Fibroblast of skin of right biceps (primary cell): ENCODE measurements around the gene FGF12.
A peak's percentile ranks its signal among the peaks of the same experiment; 100 is the strongest.
"Not testable (repeated sequence)": the region's sequence is repeated elsewhere in the genome, so short reads cannot be mapped to it uniquely, and the experiment has no call there.

ENCODE experiments used
- DNase-seq: peaks from one replicate; pipeline ENCODE4 v3.0.0-alpha.2; 2013

The FGF12 gene

DNA sequence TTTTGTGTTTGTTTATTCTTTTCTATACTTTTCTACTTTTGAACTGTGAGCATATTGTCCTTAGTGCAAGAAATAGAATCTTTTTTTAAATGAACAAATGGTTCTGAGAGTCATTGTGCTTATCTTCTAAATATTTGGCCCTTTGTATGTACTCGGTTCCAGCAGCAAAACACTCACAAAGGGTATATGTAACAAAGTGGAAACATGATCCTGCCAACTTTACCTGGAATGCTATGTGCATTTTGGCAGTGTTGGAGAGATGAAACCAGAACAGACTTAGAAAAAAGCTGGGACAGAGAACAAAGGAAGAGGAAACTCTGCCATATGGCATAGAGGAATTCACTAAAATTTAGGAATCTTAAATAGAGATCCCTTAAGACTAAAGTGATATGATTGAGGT is 150.1 kb downstream of the FGF12 start:
- no peak for DNase-seq

DNA sequence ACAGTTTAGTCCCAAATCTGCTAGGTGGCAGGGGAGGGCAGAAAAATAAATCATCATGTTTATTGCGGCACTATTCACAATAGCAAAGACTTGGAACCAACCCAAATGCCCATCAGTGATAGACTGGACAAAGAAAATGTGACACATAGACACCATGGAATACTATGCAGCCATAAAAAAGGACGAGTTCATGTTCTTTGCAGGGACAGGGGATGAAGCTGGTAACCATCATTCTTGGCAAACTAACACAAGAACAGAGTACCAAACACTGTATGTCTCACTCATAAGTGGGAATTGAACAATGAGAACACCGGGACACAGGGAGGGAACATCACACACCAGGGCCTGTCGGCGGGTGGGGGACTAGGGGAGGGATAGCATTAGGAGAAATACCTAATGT is 150.6 kb downstream of the FGF12 start:
- DNase-seq, result not testable (repeated sequence)

DNA sequence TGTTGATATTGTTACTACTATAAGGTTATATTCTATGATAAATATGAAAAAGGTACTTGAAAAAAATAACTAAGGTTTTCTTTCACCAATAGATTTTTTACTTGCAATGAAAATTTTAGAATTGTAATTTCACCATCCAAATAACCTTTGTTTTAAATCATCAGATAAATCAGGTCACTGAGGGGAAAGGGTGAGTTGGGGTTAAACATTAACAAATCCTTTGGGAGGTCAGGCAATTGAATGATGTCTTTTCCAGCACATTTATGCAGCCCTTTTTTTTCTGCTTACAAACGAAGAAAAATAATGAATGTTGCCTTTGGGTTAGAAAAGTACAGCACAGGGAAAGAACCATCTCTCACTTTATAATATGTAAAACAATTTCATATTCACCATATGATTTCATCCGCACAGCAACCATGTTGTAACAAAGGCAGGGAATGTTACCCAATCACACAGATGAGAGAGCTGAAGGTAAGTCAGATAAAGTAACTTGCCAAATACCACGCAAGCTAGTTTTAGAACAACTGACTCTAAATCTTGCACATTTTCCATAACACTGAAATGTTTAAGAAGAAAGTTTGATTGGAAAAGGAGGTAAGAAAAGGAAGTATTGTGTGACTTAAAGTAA is 151.3 kb downstream of the FGF12 start:
- DNase-seq, result no peak

DNA sequence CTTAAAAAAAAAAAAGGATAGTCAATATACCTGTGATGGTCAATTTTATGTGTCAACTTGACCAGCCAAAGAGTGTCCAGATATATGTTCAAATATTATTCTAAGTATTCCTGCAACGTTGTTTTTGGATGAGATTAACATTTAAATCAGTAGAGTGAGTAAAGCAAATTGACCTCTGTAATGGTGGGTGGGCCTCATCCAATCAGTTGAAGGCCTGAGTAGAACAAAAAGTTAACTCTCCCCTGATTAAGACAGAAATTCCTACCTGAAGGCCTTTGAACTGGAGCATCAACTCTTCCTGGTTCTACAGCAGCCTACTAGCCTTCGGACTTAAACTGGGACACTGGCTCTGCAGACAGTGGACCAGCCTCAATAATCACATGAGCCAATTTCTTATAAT is 154.1 kb downstream of the FGF12 start:
- DNase-seq, result no peak

DNA sequence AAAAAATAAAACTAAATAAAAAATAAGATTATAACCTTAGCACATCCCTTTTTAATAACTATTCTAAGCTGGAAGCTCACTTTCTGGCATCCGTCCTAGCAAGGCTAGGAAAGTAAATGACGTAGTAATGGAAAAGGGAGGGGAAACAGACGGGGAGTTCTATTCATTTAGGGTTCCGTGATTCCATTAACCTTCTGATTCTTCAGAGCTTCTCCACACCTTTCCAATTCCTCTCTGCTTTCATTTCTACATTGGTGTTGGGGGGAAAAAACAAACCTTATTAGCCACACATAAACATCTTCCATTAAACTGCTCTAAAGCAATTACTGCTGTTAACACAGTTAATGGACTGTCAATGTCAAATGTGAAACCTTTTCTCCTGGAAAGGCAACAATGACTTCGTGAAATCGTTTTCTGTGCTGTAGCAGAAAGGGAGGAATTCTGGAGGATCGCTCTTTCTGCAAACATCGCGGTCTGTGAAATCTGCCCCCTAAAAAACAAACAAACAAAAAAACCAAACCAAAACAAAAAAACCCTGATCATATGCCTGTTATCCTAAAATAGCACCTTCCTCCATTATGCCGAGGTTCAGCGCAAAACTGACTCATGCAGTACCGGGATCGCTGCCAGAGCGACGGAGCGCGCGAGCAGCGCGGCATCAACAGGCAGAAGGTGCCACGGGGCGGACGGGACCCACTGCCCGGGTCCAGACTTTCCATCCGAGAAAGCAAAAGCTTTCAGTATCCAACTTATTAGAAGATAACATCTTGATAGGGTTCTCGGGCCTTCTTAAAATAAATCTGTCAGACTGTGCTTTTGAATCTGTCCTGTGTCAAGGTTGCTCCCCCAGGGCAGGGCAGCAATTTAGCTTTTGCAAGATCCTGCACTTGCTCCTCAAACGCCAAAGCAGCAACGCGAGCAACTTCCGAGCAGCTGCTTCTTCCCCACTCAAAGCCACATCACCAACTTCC is 156.2 kb downstream of the FGF12 start:
- DNase-seq, result peak; percentile 38

DNA sequence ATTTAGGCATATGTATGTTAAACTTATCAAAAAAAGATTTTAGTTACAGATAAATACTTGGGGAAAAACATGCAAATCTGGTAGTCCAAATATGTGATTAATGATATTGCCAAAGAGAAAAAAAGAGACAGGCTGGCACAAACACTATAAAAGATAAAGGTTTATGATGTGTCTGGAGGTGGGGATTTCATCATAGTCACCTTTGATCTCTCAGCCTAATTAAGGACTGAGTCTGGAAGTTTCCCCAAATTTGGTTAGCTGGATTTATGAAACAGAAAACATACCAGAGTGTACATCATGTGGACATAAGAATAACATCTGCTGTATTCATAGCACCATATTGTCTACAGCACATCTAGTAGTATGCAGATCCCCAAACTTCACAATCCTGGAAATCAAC is 157.0 kb downstream of the FGF12 start:
- no peak for DNase-seq

DNA sequence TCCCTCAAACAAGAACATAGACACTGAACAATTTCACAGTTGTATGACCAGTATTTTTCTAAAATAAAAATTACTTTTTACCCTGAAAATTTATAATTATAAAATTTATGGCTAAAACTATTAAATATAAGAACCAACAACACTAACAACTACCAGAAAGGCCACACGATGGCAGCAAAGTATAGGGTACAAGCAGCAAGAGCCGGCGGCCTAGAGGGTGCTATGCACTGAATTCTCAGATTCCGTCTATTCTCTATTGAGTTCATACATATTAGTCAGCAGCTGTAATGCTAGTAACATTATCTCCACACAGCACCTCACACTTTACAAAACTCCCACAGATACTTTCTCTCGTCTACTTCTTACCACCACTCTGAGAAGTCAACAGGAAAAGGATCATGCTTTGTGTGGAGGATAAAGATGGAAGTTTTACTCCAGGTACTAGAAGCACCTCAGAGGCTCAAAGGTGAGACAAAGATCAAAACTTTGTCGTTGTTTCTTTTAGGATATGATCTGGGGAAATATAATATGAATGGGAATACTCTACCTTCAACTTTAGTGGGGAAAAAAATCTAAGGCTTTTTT is 160.5 kb downstream of the FGF12 start:
- peak; percentile 69 for DNase-seq

DNA sequence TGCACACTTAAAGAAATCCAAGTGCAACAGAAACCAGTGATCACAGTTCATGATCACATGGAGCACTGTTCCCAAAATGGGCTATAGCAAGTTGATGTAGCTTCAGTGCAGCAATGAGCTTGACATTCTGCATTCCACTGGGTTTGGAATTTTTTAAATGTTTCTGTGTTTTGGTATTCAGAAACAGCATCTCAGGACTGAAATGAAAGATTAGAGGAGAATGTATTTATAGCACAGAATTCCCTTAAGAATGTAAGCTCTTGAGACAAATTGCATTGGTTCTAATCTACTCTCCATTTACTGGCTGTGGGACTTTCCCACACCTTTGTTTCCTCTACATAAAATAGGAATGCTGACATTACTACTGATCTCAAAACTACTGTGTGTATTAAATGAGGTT is 162.7 kb downstream of the FGF12 start:
- peak; percentile 6 for DNase-seq

DNA sequence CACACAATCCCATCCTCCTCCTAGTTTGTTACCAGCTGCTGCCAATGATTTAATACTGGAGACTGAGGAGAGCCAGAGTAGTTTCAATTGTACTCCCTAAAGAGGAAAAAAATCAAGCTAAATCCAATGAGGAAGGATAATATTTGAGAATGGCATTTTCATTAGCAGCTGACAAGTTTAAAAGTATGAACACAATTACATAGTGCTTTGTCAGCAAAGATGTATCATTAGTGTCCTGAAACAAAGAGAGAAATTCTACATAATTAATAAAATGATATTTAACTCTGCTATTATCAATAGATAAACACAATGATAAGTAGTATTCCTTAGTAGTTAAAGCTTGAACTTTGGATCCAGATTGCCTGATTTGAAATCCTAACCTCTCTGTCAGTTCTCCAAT is 163.9 kb downstream of the FGF12 start:
- no peak for DNase-seq

DNA sequence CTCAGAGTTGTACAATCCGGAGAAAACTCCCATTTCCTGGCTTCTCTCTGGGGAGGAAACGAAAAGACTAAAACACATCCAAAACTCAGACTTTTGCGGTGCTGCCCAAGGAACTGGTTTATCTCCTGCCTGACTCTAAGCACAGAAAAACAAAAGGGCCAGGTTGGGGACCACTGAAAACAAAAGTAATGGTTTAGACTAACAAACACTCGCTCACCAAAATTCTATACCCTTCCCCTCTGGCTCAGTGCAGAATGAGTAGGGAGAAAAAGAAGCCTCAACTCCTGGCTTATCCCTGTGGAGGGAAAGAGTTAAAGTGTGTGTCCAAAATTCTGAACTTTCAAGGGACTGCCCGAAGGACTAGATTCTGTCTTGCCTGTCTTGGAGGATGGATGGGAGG is 173.6 kb downstream of the FGF12 start:
- DNase-seq, result no peak

DNA sequence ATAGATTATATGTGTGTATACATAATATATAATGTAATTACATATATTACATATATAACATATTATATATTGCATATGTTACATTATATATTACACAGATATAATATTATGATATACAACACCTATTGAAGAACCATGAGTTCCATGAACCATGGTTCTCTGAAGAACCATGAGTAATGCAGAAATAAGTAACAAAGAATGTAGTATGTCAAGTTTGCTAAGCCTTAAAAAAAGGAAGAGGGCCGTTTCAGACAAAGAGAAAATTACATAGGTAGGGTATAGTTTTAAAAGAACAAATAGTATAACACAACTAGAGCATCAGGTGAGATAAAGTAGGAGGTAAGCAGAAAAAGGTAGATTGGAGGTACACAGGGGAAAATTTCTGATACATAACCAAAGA is 177.0 kb downstream of the FGF12 start:
- DNase-seq, result no peak

DNA sequence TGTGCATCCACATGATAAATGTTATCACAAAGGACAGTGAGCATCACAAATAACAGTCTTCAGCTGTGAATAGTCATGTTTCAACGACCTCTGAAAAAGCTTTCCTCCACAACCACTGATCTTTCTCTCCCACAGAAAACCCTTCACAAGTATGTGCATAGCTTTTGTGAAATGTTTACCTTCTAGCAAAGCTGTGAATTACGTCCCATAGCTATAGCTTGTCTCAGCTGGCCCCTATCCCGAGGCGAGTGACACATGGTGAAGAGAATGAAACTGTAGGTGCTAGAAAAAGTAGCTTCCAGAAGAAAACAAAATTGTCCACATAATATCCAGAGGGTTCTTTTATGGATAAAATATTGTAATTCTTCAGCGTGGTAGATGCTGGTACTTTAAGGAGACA is 182.0 kb downstream of the FGF12 start:
- DNase-seq, result no peak

DNA sequence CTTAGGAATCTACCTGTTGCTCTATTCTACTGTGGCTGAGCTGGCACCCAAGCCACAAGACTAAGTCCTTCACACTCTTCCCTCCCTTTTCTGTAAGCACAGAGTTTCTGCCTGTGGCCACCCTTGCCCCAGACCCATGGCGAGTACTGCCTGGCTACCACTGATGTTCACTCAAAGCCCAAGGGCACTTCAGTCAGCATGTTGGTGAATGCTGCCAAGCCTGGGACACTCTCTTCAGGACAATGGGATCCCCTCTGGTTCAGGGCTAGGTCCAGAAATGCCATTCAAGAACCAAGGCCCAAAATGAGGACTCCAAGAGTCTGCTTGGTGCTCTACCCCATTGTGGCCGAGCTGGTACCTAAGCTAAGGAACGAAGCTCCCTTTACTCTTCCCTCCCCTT is 184.2 kb downstream of the FGF12 start:
- no peak for DNase-seq

DNA sequence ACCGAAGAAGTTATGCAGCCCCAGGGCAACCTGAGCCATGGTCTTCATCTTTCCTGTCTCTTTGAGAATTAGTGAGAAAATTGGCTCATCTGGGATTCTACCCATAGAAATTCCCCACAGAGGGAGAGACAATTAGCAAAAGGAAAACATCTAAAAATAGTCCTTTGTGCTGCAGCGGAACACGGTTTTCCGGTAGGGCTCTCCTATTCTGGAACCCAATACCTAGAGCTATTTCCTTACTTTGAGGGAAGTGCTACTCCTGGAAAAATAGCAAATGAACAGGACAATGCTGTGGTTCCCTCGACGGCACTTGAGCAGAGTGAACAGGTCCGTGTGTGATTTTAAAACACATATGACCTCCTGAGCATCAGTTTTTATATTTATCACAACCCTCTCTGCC is 210.5 kb downstream of the FGF12 start:
- no peak for DNase-seq

DNA sequence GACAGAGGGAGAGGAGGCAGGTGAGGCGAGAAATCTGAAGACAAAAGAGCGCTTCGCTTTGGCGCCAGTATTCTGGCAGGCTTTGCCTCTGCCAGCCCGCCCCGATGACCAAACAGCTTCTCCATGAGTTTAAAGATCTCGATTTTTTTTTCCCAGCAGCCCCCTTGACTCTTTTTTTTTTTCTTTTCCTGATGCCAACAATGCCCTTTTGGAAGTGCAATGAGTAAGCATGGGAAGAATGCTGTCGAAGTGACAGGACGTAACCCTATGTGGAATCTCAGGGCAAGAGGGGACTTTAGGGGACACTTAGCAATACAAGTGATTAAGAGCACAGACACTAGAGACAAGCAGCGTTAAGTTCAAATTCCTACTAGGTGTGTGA is 211.7 kb downstream of the FGF12 start:
- no peak for DNase-seq

DNA sequence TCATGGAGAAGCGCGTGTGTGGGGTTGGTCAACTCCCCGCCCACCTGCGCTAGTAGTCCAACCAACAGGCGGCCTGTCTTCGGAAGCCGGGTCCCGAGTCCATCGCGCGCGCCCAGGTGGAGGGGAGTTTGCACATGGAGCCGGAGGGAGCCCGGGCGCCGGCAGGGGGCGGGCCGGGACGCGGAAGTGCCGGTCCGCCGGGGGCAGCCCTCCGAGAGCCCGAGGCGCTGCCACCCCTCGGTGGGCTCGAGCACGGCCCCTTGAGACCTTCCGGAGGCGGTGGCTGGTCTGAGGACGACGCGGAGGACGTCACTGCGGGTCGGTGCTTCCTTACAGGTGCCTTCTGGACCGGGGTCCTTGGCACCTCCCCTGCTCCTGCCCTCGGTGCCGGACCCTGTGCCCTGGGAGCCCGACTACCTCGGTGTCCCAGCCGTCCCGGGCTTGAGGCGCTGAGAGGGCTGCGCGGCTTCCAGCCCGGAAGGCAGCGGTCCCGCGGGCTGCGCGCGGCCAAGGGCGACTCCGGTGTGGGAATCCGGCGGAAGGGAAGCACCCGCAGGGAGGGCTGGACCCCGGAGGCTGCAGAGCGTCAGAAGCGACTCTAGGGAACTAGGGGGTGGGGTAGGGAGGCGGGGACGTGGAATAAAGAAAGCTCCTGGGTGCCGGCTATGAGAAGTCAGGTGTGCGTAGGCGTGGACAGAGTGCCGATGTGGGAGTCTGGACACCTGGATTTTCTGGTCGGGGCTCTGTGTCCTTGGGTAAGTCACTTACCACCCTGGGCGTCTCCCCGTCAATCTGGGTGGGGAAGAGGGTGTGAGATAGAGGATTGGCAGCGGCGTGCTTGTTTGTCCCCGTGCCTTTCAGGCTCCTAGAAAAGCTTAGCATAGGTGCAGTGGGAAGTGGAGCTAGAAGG is 212.3 kb downstream of the FGF12 start:
- no peak for DNase-seq

DNA sequence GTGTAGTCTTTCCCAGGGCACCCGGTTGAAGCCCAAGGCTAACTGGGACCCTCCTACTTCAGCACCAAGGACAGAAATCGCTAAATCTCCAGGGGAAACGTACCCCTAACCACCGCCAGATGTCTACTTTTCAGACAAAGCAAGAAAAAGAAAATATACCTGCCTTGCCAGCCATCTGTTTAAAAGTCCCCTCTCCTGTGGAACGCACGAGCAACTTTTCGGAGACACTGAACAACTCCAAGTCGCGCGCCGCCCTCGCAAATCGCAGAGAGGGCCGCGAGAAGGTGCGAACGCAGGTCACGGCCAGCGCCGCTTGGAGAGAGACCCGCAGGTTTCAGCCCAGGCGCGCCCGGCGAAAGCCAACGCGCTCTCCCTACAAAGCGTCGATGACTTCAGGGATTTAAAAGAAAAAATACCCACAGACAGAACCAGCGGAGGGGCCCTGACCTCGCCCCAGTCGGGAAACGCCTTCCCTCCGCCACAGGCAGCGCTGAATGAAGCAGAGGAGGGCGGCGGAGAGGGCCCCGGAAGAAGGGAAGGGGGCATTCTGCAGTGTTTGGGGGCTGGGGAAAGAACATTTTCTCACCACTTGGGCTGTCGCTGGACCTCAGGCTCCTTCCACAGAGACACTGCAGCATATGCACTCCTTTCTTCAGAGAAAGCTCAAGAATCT is 213.1 kb downstream of the FGF12 start:
- DNase-seq, result peak; percentile 24

DNA sequence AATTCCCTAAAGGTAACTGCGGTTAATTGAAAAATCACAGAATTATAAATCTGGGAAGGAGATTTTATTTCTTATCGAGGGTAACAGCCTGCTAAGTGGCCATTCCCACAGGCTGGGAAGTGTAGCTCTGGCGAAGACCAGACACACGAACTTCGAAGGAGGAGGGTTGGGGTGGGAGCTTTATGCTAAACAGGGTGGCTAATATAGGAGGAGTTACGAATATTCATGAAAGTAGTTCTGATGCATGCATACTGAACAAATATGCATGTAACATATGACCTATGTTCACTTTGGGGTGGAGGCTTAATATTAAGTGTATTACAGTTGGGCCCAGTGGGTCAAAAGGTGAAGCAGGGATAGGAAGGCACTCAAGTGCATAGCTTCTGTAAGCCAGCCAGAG is 221.6 kb downstream of the FGF12 start:
- no peak for DNase-seq

DNA sequence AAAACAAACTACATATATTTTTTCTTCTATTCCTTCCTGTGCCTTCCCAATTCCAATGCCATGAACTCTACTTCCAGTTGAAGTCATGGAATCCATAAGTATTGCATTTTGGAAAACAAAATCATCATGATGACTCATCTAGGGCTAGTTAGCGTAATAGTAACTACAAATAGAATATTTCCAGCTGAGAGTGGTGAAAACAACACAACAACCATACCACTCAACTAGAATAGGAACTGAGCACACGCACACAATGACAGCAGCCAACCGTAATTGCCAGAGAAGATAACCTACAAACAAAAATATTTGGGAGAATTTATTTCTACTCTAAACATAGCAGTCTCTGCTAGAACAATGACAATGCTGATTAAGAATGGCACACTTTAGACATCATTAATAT is 225.9 kb downstream of the FGF12 start:
- DNase-seq, result no peak

DNA sequence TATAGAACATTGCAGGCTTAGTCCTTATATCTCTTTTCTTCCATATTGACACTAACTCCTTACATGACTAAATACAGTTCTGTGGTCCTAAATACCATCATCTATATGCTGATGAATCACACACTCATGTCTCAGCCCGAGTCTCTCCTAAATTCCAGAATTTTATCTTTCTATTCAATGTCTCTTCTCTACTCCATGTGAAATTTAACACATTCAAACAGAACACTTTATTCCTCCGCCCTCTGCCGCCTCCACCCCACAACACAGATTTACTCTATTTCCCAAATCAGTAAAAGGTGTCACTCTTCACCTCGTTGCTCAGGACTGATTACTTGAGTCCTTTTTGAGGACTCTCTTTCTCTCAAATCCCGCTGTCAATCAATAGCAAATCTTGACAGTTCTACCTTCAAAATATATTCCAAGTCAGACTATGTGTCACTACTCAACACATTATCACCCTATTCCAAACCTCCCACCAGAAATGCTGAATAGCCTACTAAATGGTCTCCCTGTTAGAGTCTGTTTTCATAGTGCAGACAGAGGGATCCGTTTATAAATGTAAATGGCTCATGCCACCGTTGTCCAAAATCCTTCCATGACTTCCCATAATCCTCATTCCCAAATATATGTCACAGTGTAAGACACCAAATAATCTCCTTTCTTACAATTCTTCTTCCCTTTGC is 230.3 kb downstream of the FGF12 start:
- no peak for DNase-seq

DNA sequence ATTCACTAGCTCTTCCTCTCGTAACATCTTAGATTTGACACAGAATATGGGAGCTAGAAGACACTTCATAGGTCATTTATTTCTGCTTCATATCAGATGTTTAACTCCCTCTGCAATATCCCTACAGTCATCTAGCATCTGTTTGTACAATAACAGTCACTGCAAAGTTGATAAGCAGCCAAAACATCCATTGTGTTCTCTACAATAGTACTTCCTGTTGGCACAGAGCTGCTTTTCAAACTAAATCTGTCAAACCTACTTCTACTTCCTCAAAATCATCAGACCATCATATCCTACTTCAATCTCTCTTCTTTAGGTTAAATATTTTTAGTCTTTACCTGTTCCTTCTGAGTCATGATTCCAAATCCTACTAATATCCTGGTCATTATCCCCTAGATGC is 233.2 kb downstream of the FGF12 start:
- no peak for DNase-seq

DNA sequence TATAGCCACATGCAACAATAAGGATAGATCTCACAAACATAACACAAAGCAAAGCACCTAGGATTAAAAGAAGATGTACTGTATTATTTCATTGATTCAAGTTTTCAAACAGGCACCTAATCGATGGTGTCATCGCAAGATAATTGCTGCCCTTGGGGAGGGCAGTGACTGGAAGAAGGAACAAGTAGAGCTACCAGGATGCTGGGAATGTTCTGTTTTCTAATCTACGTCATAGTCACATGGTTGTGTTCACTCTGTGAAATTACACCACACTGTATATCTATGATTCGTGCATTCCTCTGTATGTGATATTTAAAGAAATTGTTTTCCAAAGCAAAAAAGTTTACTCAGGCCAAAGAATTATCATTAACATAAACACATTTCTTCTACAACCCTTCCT is 236.6 kb downstream of the FGF12 start:
- DNase-seq, result no peak
